HG03196 (cell line): Measurements from ENCODE around the gene SFT2D2.
A peak's percentile ranks its signal among the peaks of the same experiment; 100 is the strongest.
"Not testable (repeated sequence)": the region's sequence is repeated elsewhere in the genome, so short reads cannot be mapped to it uniquely, and the experiment has no call there.

Source experiments
- ATAC-seq: cut with Tn5 transposase; IDR thresholded peaks from one replicate; pipeline ENCODE4 v1.9.1; 2021; ENCODE audit not compliant: unreplicated experiment

The SFT2D2 gene

DNA sequence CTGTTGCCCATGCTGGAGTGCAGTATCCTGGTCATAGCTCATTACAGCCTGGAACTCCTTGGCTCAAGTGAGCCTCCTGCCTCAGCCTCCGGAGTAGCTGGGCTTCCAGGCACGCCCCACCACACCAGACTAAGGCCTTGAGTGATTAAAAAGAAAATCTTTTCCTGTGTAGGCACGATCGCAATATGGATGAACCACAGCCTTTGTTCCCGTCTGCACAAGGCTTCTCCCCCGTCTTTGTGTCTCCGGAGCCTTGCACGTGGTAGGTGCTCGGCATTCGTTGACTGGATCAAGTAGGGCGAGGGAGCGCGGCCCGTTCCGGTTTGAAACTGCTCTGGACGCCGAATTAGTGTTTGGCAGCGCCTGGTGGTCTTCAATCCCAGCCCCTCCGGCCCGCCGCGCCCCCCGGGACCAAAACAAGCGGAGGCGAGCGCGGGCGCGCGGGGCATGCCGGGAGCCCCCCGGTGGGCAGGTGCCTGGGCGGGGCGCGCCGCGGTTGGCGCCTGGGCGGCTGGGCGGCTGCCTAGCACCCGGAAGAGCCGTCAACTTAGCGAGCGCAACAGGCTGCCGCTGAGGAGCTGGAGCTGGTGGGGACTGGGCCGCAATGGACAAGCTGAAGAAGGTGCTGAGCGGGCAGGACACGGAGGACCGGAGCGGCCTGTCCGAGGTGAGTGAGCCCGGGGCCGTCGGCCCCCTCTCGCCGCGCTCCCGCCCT is at the start of gene SFT2D2:
Gene SFT2D2, plus strand, starts transcription at position 529 of the 715 bp plus-strand sequence. Its CDS starts 76 bp downstream, at position 605.
- peak; percentile 70 for ATAC-seq

- ATAC-seq = no peak
Observed at GRCh38 chr1:168178227-168178637, 47.6 kb upstream of the SFT2D2 start.

DNA sequence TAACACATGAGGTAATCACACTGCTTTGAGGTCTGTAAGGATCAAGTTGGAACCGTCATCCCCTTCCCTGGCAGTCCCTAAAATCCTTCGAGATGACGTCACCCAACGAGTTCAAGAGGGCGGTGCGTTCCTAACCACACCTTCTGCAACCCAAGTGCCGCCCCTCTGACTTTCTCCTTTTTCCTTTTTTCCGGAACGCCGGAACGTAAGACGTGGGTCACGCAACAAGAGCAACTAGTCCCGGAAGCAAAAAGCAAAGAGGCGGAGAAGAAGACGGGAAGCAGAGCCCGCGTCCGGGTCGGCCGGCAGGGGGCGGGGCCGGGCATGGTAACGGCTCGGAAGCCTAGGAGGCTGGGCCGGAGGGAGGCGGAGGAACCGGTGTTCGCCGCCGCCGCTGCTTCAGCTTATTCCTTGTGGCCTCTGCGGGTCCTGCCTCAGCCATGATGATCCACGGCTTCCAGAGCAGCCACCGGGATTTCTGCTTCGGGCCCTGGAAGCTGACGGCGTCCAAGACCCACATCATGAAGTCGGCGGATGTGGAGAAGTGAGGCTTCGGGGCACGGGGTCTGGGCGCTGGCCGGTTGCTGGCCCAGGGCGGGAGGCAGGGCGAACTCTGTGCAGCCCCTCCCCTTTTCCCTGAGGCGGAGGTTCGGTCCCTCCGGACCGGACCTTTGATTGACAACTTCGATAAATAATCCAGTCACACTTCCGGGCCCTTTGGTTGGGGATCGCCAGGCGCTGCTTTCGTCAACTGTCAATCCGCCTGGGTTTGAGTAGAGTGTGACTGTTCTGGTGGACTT is 47.0 kb upstream of the SFT2D2 start, which contains the start of gene TIPRL:
Gene TIPRL, plus strand, starts transcription at position 325 of the 800 bp plus-strand sequence. Its CDS starts 116 bp downstream, at position 441.
- peak; percentile 87 for ATAC-seq

DNA sequence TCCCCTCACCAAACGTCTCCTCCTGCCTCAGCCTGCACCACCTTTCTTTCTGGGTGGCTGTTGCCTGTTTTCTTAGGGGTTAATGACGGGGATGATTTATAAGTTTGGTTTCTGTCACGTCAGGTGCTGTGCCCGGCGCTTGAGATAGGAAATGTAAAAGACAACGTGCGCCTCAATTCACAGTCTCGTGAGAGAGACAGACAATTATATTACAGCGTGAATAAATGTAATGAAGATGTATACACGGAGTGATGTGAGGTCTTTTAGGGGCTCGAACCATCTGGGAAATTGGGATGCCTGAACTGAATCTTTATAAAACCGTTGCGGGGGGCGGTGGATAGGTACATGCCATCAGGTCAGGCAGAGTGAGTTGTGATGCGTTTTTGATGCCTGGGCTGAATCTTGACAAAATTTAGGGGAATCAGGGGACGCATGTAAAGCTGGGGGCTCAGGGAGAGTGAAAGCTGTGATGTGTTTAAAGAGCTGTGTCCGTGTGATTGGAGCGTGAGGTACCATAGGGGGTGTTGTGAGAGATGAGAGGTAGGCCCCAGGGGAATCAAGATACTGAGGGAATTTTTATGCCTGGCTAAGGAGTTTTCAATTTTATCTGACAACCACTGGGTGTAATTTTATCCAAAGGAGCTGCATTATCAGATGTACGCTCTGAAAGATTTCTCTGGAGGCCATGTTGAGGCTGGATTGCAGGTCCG is 46.2 kb upstream of the SFT2D2 start:
- ATAC-seq = peak; percentile 7

GRCh38 chr1:168180148-168180524 is 45.7 kb upstream of the SFT2D2 start:
- no peak for ATAC-seq

DNA sequence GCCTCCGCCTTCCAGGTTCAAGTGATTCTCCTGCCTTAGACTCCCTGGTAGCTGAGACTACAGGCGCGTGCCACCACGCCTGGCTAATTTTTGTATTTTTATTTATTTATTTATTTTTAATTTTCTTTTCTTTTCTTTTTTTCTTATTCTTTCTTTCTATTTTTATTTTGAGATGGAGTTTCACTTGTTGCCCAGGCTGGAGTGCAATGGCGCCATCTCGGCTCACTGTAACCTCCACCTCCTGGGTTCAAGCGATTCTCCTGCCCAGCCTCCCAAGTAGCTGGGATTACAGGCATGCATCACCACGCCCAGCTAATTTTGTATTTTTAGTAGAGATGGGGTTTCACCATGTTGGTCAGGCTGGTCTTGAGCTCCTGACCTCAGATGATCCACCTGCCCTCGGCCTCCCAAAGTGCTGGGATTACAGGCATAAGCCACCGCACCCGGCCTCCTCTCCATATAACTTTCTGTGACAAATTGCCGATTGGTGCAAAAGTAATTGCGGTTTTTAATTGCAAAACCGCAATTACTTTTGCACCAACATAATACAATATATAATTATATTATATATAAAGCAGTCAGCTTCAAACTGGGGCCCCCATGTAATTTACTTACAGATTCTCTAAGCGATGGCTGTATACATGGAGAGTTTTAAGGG is 44.6 kb upstream of the SFT2D2 start:
- ATAC-seq = not testable (repeated sequence)

DNA sequence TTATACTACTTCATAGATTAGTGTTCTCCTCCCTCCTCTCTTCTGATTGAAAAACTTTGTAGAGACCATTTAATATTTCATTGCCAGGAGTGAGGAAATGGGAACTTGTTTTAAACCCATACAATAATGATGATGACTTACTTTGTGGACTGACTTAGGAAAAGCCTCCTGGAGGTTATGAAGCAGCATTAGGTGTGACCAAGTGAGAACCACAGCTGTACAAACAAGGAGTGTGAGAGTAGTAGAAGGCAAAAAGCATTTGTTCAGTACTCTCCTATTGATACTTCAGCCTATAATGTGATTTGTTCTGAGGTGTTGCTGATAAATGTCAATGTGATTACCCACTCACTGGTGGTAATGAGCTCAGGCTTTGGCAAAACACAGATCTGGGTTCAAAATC is 38.6 kb upstream of the SFT2D2 start:
- ATAC-seq = no peak

- no peak for ATAC-seq
Observed at GRCh38 chr1:168190403-168190802, 35.4 kb upstream of the SFT2D2 start.

DNA sequence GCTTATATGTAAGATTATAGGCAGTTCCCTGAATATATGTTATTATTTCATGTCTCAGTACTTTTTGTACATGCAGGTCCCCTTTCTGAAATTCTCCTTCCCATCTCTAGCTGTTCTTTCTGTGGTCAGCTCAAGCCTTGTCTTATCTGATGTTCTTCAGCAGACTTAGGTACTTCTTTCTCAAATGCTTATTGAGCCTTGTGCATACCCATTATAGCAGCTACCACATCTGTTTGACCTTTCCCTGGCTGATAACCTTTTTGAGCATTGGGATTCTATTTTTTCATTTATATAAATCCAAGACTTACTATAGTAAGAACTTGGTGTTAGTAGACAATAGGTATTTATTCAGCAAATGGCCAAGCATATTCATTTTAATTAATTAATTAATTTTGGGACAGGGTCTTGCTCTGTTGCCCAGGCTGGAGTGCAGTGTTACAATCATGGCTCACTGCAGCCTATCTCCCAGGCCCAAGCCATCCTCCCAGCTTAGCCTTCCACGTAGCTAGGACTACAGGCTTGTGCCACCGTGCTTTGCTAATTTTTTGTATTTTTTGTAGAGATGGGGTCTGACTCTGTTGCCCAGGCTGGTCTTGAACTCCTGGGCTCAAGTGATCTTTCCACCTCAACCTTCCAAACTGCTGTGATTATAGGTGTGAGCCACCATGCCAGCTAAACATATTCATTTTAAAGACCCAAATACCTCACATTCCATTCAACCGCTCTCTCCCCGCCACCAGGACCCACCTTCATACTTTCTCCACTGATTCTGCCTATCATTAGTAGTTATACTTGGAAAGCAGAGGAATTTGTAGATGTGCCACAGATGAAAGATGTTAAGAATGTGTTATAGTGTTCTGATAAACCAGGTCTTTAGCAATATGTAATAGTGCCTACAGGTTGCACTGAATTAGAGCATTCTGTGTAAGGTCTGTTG is 30.3 kb upstream of the SFT2D2 start:
- no peak for ATAC-seq

DNA sequence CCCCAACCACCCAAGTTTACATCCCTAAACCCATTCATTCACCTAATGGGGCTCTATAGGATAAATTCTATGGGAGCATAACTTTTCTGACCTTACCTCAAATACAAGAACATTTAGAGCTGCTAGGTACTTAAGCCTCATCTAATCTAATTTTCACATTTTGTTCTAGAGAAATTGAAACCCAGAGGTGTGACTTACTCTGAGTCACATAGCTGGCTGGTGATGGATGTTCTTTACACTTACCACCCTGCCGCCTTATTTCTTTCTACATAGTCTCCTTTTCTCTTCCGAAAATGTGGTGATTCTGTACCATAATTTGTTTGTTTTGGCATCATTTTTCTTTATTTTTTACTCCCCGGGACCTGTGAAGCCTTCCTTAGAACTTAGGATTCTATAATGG is 26.7 kb upstream of the SFT2D2 start:
- no peak for ATAC-seq

- no peak for ATAC-seq
Observed at GRCh38 chr1:168202941-168203654, 22.7 kb upstream of the SFT2D2 start.

GRCh38 chr1:168206111-168206510 is 19.7 kb upstream of the SFT2D2 start:
- no peak for ATAC-seq

GRCh38 chr1:168207673-168208072 is 18.1 kb upstream of the SFT2D2 start:
- ATAC-seq = not testable (repeated sequence)

GRCh38 chr1:168210312-168210711 is 15.5 kb upstream of the SFT2D2 start:
- no peak for ATAC-seq

DNA sequence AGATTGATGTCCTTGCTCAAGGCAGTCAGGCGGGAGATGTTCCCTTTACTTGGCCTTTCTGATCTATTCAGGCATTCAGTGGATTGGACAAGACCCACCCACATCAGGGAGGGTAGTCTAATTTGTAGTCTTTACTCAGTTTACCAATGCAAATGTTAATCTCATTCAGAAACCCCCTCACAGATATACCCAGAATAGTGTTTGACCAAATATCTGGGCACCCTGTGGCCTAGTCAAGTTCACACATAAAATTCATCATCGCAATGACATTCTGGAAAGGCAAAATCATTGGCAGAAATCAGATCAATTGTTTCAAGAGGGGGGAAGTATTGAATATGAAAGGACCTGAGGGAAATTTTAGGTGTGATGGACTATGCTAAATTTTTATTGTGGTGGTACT is 12.5 kb upstream of the SFT2D2 start:
- ATAC-seq = no peak

GRCh38 chr1:168216171-168216570 is 9.6 kb upstream of the SFT2D2 start:
- no peak for ATAC-seq

GRCh38 chr1:168217664-168218063 is 8.1 kb upstream of the SFT2D2 start:
- ATAC-seq = no peak

DNA sequence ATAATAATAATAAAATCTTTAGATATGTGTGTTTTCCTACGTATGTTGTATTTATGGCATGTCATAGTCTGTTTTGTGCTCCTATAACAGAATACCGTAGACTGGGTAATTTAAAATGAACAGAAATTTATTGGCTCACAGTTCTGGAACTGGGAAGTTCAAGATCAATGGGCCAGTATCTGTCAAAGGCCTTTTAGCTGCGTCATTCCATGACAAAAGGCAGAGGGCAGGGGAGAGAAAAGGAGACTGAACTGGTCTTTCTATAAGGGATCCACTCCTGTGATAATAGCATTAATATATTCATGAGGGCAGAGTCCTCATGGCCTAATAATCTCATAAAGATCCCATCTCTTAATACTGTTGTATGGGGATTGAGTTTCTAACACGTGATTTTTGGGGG is 7.1 kb upstream of the SFT2D2 start:
- no peak for ATAC-seq

GRCh38 chr1:168220470-168220871 is 5.3 kb upstream of the SFT2D2 start:
- ATAC-seq = no peak
